ENCODE results near the gene FRMPD2.

DNA sequence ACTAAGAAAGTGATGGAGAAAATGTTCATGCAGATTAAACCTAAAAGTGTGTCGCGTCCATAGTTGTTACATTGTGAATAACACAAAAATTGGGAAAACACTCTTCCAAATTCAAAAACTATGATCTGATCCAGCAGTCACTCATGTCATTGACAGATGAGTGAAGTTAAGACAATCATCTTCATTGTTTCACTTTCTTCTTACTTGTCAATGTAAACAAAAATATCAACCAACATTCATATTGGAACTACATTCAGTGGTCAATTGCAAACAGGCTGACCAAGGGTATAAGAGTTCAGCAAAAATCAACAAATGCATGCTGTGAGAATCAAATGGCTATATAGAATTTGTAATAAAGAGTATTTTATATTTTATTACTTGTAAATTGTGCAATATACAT lies 1.8 kb downstream of the FRMPD2 start:
- TF ChIP-seq EZH2 (IDR thresholded peaks at IDR 0.05; ENCODE audit: borderline replicate concordance, low read length): no peak
- TF ChIP-seq, protein P1, sequence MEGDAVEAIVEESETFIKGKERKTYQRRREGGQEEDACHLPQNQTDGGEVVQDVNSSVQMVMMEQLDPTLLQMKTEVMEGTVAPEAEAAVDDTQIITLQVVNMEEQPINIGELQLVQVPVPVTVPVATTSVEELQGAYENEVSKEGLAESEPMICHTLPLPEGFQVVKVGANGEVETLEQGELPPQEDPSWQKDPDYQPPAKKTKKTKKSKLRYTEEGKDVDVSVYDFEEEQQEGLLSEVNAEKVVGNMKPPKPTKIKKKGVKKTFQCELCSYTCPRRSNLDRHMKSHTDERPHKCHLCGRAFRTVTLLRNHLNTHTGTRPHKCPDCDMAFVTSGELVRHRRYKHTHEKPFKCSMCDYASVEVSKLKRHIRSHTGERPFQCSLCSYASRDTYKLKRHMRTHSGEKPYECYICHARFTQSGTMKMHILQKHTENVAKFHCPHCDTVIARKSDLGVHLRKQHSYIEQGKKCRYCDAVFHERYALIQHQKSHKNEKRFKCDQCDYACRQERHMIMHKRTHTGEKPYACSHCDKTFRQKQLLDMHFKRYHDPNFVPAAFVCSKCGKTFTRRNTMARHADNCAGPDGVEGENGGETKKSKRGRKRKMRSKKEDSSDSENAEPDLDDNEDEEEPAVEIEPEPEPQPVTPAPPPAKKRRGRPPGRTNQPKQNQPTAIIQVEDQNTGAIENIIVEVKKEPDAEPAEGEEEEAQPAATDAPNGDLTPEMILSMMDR (IDR thresholded peaks at IDR 0.05; ENCODE audit: low read length): no peak
